ENCODE measurements around the gene LBHD1.
A peak's percentile ranks its signal among the peaks of the same experiment; 100 is the strongest.

Gene LBHD1

DNA sequence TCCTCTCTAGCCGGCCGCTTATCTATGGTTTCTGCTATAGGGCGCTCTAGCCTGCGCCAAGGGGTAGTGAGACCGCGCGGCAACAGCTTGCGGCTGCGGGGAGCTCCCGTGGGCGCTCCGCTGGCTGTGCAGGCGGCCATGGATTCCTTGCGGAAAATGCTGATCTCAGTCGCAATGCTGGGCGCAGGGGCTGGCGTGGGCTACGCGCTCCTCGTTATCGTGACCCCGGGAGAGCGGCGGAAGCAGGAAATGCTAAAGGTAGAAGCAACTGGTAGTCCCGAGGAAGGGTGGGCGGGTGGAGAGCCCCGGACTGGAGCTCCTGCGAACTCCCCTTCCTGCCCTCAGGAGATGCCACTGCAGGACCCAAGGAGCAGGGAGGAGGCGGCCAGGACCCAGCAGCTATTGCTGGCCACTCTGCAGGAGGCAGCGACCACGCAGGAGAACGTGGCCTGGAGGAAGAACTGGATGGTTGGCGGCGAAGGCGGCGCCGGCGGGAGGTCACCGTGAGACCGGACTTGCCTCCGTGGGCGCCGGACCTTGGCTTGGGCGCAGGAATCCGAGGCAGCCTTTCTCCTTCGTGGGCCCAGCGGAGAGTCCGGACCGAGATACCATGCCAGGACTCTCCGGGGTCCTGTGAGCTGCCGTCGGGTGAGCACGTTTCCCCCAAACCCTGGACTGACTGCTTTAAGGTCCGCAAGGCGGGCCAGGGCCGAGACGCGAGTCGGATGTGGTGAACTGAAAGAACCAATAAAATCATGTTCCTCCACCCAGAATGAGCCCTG is at the start of gene LBHD1, which contains the start of gene UQCC3:
Gene LBHD1 (minus strand): TSS at position 660 of the 782 bp plus-strand sequence. CDS start 2,236 bp downstream, outside the sequence.
Gene UQCC3 (plus strand): TSS at position 66 of the 782 bp plus-strand sequence. CDS start 73 bp downstream, at position 139.
- in situ Hi-C loops (cut with HindIII; ENCODE audit: low pct_ligation_motif_present, low pct_unique_long_range_greater_than_20kb, low sequenced_read_pairs): loop anchor here (5.0 kb wide), 1 partner anchor 41 kb away; no protein-coding TSS in a partner anchor

DNA sequence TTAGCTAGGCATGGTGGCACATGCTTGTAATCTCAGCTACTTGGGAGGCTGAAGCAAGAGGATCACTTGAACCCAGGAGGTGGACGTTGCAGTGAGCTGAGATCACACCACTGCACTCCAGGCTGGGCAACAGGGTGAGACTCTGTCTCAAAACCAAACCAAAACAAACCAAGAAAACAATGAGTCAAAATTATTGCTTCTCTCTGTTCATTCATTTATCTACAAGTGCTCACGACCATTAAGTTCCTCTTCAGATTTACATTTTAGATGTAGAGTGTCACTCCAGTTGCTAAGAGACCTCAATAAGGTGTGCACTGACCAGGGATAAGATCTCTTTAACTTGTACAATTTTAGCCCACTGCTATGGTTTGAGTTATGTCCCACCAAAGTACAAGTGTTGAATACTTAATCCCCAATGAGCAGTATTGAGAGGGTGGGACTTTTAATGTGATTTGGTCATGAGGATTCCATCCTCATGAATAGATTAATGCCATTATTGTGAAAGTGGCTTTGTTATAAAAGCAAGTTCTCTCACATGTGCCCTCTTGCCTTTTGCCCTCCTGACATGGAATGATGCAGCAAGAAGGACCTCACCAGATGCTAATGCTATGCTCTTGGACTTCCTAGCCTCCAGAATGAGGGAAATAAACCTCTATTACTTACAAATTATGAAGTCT is 47.4 kb upstream of the LBHD1 start:
- no peak for DNase-seq
- in situ Hi-C loops (cut with HindIII; ENCODE audit: low pct_ligation_motif_present, low pct_unique_long_range_greater_than_20kb, low sequenced_read_pairs): no loop called here

More for the DNA sequence above, at the start of gene LBHD1, which contains the start of gene UQCC3:
- peak; percentile 78 for DNase-seq

DNA sequence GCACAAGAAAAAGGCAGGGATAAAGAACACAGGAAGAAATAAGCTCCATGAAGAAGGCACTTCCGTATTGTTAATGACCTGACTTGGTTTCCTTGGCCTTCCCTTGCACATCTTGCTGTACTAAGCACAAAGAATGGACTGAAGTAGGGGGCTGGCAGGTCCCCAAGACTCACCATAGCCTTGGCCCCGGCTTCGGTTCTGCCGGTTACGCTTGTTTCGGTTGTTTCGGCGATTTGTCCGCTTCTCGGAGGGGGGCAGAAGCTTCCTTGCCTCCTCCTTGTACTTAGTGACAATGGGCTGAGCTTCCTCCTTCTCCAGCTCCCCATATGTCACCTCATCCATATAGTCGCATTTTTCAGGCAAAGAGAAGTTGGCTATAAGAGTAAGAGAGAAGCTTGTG is 44.7 kb upstream of the LBHD1 start:
- no peak for DNase-seq
- in situ Hi-C loops (cut with HindIII; ENCODE audit: low pct_ligation_motif_present, low pct_unique_long_range_greater_than_20kb, low sequenced_read_pairs): no loop called here

DNA sequence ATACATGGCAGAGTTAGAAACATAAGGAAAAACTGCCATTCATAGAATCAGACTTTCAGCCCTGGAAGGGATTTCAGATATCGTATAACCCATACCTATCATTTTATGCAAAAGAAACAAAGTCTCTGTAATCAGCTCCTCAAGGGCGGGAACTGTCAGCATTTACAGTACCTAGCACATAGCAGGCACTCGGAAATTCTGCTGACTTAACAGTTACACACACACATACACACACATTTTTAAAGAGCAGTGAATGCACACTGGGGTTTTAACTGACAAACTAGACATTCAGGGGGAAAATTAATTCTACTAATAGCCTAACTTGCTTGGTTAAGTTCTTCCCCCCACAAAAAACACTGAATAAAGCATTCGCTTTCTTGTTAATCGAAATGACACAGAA is 44.1 kb upstream of the LBHD1 start:
- in situ Hi-C loops (cut with HindIII; ENCODE audit: low pct_ligation_motif_present, low pct_unique_long_range_greater_than_20kb, low sequenced_read_pairs): no loop called here
- no peak for DNase-seq

DNA sequence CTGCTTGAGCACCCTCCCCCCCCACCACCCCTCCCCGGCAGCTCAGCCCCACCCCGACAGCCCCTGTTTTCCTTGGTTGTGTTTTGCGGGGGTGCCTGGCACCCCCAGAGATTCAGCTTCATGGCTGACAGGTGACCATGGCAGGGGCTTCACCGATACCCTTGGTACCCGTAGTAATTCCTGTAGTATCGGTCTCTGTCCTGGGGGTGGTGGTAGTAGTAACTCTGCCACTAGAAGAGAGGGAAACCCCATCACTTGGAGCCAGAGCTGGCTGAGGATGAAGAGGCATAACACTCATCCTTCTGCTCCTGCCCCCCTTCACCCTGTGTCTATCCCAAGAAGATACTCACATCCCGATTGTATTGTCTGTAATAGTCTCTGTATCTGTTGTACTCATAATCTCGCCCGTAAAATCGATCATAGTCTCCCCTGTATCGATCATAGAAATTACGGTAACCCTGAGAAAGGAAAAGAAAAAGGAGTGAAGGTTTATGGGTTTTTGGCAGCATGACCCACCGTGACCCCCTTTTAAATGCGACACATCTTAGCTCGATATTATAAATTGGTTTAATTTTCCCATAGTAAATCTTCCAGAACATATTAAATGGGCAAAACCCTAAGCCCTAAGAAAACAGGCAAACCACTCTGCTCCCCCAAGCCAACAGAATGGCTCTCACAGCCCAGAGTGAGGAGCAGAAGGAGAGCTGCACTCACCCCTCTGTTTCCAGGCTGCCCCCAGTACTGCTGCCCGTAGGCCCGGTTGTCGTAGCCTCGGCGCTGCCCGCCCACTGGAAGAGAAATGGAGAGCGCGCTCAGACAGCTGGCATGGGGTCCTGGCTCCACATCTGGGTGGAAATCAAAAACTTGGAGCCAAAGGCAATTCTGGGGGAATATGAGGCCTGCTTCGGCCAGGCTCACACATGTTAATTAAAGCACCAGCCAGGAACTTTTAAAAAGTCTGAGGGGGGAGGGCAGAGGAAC is 43.4 kb upstream of the LBHD1 start:
- DNase-seq: no peak
- in situ Hi-C loops (cut with HindIII; ENCODE audit: low pct_ligation_motif_present, low pct_unique_long_range_greater_than_20kb, low sequenced_read_pairs): no loop called here

DNA sequence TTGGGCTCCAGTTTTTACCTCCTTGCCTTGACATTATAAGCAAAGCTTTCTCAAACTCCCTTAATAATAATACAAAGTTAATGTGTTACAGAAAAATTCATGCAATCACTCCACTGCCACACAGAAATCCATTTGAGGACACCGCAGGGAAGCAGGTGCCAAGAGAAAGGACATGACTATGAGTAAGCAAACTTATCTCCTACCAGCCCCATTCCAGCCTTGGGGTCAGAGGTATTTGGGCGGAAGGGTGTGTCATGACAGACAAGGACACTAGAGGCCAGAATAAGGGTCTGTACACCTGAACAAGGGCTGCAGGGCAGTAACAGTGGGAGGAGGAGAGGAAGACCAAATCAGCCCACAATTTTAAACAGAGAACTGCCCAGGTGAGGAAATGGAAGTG is 41.3 kb upstream of the LBHD1 start:
- in situ Hi-C loops (cut with HindIII; ENCODE audit: low pct_ligation_motif_present, low pct_unique_long_range_greater_than_20kb, low sequenced_read_pairs): loop anchor here (5.0 kb wide), 1 partner anchor 41 kb away; the partner anchor contains the start of genes LBHD1 and UQCC3
- peak; percentile 76 for DNase-seq

DNA sequence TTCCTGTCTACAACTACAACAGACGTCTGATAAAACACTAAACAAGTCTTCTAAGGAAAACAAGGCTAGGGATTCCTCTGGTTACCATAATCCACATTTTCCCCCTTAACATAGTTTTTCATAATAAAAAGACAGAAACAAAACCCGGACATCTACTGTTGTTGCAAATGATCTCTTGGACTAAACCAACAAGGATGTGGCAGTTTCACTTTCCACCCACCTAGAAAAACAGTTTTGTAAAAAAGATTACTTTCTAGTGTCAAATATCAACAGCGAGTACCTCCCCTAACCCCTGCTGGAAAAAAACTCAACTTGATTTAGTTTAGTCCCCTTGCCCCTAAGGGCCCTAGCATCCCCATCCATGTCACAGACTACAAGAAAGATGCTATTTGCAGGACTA is 40.8 kb upstream of the LBHD1 start:
- no peak for DNase-seq
- in situ Hi-C loops (cut with HindIII; ENCODE audit: low pct_ligation_motif_present, low pct_unique_long_range_greater_than_20kb, low sequenced_read_pairs): loop anchor here (5.0 kb wide), 1 partner anchor 41 kb away; the partner anchor contains the start of genes LBHD1 and UQCC3

DNA sequence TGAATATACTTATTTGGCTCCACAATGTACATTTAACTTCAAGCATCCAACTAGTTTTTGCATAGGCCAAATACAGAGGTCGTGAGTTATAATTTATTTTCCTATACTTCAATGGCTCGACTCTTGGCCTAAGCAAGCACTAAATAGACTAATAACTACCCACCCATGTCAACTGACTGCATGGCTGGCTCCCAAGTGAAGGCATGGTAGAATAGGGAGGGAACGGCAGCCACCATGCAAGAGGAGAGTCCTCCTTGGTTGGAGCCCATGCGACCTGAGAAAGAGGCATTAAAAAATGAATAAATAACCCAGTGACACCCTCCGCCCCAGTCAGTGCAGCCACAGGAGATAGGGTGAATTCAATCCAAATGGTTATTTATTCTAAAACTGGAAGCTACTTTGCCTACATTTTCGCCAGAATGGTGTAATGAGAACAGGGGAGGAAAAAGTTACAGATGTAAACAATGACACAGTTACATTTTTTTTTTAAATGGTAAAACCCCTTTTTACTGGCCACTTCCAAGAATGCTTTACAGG is 40.3 kb upstream of the LBHD1 start:
- no peak for DNase-seq
- in situ Hi-C loops (cut with HindIII; ENCODE audit: low pct_ligation_motif_present, low pct_unique_long_range_greater_than_20kb, low sequenced_read_pairs): loop anchor here (5.0 kb wide), 1 partner anchor 40 kb away; the partner anchor contains the start of genes LBHD1 and UQCC3

DNA sequence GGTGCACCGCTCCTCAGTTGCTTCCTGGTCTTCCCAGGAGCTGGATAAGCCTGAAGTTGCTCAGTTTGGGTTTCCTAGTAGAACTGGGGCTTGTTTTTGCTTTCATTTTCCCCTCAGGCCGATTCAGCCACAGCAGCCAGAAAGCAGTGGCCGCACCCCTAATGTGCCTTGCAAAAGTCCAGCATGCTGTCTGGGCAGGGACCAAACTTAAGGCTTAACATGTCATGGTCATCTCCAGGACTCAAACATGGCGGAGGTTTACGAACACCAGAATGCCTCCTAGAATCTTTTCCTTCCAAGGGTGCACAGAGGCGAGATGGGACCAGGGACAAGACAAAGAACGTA is 37.9 kb upstream of the LBHD1 start:
- no peak for DNase-seq
- in situ Hi-C loops (cut with HindIII; ENCODE audit: low pct_ligation_motif_present, low pct_unique_long_range_greater_than_20kb, low sequenced_read_pairs): loop anchor here (5.0 kb wide), 1 partner anchor 38 kb away; the partner anchor contains the start of genes LBHD1 and UQCC3

DNA sequence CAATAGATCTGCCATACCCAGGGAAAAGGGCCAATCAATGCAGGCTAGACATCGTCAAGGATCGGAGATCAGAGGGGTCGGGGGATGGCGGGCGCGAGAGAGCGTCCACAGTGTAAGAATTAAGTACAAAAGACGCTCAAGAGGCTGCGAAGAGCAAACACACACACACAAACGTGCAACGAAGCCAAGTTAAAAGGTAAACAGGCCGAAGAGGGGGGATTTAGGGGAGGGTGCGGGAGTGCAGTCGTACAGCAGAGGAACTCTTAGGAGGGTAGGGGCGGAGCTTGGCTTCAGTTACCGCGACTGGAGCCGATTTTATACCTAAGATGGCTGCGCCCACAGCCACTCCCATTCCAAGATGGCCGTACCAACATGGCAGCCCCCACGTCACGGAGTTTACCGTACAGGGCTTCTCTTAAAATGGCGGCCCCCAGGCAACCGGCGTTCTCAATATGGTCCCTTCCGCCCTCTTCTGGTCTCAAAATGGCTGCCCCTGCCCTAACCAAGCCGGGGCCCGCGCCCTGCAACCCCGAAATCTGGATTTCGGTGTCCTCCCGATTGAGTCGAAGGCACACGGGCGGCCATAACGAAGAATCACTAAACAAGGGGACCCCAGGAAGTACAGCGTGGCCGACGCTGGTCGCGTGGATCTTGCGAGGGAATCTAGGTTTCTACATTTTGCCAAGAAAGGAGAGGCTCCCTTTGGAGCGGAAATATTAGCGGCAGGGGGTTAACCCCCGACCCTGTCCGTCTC is 37.4 kb upstream of the LBHD1 start:
- in situ Hi-C loops (cut with HindIII; ENCODE audit: low pct_ligation_motif_present, low pct_unique_long_range_greater_than_20kb, low sequenced_read_pairs): no loop called here
- peak; percentile 95 for DNase-seq

DNA sequence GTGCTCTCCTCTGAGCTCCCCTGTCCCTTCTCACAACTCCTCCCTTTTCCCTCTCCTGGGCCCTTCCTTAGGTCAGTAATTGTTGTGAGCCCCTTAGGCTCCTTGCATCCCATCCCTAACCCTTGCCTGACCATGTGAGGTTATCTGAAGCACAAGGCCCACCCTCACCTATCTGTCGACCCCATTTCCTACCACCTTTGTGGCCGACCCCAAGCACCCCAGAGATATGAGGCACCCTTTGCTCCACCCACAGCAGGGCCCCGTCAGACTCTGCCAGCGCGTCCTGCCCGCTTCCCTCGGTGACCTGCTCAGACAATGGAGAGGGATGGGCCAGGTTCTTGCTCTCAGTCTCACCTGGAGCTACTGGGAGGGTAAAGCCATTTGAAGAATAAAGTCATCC is 36.7 kb upstream of the LBHD1 start:
- DNase-seq: no peak
- in situ Hi-C loops (cut with HindIII; ENCODE audit: low pct_ligation_motif_present, low pct_unique_long_range_greater_than_20kb, low sequenced_read_pairs): no loop called here

DNA sequence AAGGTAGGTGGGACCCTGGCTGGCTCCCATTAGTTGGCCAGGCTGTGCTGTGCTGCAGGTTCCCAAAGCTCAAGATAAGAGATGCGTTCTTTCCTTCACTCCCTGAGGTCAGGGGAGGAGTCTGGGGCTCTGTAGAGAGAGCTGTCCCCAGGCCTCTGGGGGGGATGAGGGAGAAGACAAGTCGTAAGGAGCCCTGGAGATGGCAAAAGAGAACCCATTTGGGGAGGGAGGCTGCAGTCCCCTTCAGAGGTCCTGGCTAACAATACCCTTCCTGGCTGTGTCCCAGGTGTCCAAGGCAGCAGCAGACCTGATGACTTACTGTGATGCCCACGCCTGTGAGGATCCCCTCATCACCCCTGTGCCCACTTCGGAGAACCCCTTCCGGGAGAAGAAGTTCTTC is 36.3 kb upstream of the LBHD1 start:
- DNase-seq: no peak
- in situ Hi-C loops (cut with HindIII; ENCODE audit: low pct_ligation_motif_present, low pct_unique_long_range_greater_than_20kb, low sequenced_read_pairs): no loop called here

DNA sequence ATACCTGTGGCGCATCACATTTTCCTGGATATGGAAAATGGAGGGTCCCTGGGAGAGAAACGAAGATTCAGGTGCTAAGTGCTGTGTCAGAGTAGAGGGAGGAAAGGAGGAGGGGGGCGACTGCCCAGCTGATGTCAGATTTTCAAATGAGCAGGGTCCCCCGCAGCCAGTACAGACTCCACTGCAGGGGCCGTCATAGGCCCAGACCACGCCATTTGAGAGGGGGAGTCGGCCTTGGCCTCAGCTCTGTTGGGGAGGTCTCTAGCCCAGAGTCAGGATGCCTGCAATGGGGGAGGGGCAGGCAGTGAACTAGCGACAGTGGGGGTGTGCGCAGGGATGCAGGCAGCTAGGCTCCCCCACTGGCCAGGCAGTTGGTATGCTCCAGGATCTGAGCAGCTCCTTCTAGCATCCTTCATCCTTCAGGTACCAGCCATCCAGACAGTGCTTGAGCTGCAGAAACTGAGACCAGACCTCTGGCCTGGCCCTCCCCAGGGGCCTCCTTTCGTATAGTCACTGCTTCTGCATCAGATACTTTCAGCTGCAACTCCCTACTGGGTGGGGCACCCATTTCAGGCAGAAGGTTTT is 35.3 kb upstream of the LBHD1 start, which contains the start of the genes BSCL2 and GNG3:
Gene BSCL2 (minus strand): TSS at position 148 of the 585 bp plus-strand sequence. CDS start 229 bp downstream, outside the sequence.
Gene GNG3 (plus strand): TSS at position 400 of the 585 bp plus-strand sequence. CDS start 620 bp downstream, outside the sequence.
- in situ Hi-C loops (cut with HindIII; ENCODE audit: low pct_ligation_motif_present, low pct_unique_long_range_greater_than_20kb, low sequenced_read_pairs): no loop called here
- DNase-seq: no peak

DNA sequence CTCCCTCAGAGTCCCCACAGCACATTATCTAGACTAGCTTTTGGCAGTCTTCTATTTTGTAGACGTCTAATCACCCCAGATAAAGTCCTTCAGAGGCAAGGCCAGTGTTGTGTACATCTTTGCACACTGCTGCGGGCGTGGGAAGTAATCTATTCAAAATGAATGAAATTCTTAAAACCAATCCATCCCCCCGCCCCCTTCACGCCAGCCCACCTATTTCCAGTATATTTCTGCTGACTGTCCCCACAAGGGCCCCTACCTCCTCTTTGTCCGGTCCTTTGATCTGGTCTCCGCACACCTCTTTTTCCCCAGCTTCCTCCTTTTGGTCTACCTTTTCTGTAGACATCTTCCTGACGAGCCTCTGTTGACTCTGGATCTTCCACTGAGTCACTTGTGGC is 34.8 kb upstream of the LBHD1 start:
- in situ Hi-C loops (cut with HindIII; ENCODE audit: low pct_ligation_motif_present, low pct_unique_long_range_greater_than_20kb, low sequenced_read_pairs): no loop called here
- no peak for DNase-seq

DNA sequence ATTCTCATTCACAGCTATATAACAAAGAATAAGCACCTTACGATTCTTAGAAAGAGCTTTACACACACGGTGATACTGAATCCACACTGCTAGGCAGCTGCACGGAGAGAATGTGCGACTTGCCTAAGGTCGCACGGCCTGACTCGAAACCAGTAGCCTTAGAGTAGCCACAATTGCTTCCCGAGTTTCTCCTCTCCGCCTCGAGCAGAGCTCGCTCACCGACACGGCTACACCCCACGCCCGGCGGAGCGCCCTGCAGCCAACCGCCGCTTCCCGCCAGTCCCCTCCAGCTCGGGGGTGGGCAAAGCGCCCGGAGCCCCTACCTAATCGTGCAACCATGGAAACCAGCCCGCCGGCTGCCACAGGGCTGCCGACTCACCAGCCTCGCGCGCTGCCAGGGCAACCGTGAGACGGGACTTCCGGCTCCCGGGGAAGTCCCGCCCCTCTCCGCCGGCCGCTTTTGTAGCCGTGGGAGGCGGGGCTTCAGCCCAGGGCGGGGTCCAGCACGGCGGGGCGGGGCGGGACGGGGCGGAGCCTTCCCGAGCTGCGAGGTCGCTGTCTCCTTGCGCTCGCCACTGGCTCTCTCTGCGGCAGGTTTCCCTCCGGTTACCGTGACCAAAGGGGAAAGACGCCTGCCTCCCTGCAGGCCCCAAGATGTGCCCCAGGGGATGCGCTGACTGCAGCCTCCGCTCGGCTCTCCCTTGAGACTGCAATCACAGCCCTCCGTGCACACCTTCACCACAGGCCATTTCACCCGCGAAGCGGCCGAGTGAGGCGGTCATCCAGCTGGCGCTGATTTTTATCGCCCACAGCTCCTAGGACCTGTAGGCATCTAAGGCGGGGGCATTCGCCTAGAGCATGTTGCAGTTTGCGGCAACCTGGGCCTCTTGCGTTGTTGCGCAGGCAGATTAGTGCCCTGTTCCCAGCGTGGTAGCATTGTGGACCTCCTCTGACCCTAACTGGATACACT is 34.1 kb upstream of the LBHD1 start:
- peak; percentile 90 for DNase-seq
- in situ Hi-C loops (cut with HindIII; ENCODE audit: low pct_ligation_motif_present, low pct_unique_long_range_greater_than_20kb, low sequenced_read_pairs): no loop called here

DNA sequence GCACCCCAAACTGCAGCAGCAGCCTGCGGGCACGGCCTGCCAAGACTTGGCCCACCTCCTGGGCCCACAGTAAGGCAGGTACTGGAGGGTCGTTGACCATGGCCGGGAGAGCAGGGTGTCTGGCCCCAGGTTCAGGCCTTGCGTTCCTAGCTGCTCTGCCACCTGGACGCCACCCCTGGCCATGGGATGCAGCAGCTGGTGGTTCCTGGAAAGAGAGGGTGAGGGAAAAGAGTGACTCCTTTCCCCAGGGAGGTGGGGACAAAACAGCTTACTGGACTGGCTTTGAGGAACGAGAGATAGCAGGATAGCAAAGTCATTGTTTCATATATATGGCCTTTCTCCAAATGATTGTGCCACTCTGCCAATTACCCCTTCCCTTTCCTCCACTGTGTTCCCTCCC is 33.3 kb upstream of the LBHD1 start:
- in situ Hi-C loops (cut with HindIII; ENCODE audit: low pct_ligation_motif_present, low pct_unique_long_range_greater_than_20kb, low sequenced_read_pairs): no loop called here
- no peak for DNase-seq

Data from ACHN (cell line).